Measurements from ENCODE around the gene SUMF2. TPM values are rescaled to one million over a fixed set of nuclear protein-coding genes. Genes with fewer than 3 reads are reported as not detected.

SUMF2 gene
- total and polyA plus RNA-seq, 2 donors (not counting 3 experiments of a cell fraction or from before 2014, with no cell fraction given), result 91.3 to 110 TPM

- dilution Hi-C loops (cut with MboI; ENCODE audit: extremely low pct_ligation_motif_present, low sequenced_read_pairs) (no loop called here), intact Hi-C loops (cut with micrococcal nuclease) (loop anchor here (1.0 to 5.0 kb wide), 4 partner anchors 70 to 433 kb away; partner anchors contain the start of genes NIPSNAP2 and ZNF713)
- Histone ChIP-seq H3K36me3 (ENCODE audit: control insufficient read depth in 2 of 2, extremely low read depth in 1 of 2, insufficient read depth in 2 of 2, low read length in 2 of 2) (peaks cover 0 to 3% of the 10 kb centered on the region in 2 experiments), H3K9me3 (replicated peaks; ENCODE audit: control insufficient read depth, insufficient read depth, low read length) (no peaks in the 10 kb centered on the region), H3K27me3 (ENCODE audit: control insufficient read depth in 2 of 2, insufficient read depth in 2 of 2, low read length in 2 of 2) (no peaks in the 10 kb centered on the region), H3K9ac (replicated peaks; ENCODE audit: extremely low read depth, insufficient read depth, low read length) (no peak overlapping the region), H3K27ac (ENCODE audit: insufficient read depth, low read depth, low read length) (no peak overlapping the region), H3K4me2 (ENCODE audit: insufficient read depth, low read length) (no peak overlapping the region), H3K4me1 (ENCODE audit: control insufficient read depth, extremely low read depth, insufficient read depth, low read length) (peaks cover 12% of the 10 kb centered on the region), H3K9me1 (replicated peaks; ENCODE audit: control insufficient read depth, extremely low read depth, insufficient read depth, low read length) (no peaks in the 10 kb centered on the region), H3K4me3 (replicated peaks in 1 of 3; ENCODE audit: insufficient read depth in 1 of 3, low read depth in 1 of 3, low read length in 3 of 3) (no peak overlapping the region), H4K20me1 (replicated peaks; ENCODE audit: control insufficient read depth, extremely low read depth, insufficient read depth, low read length) (no peaks in the 10 kb centered on the region), H2AFZ (ENCODE audit: low read depth, low read length) (no peak overlapping the region), H3K79me2 (ENCODE audit: control insufficient read depth, insufficient read depth, low read length) (no peaks in the 10 kb centered on the region)
- FAIRE-seq (peak; percentile 95), DNase-seq (ENCODE audit: low read depth, low spot score) (peak; percentile 91)
- TF ChIP-seq CTCF (IDR thresholded peaks at IDR 0.05; ENCODE audit: extremely low read depth in 1 of 2, insufficient read depth in 1 of 2, low read depth in 1 of 2, low read length in 2 of 2) (peak; percentile 91 to 95), GATA2 (IDR thresholded peaks at IDR 0.05; ENCODE audit: insufficient read depth, insufficient read length, low read depth, low read length) (no peak)
- TF ChIP-seq, protein P1, sequence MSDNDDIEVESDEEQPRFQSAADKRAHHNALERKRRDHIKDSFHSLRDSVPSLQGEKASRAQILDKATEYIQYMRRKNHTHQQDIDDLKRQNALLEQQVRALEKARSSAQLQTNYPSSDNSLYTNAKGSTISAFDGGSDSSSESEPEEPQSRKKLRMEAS (IDR thresholded peaks at IDR 0.05; ENCODE audit: insufficient read depth, insufficient read length), result no peak
- ChIA-PET CTCF (interaction anchor here (0.8 to 5.2 kb wide), 23 partner anchors 9 to 651 kb away, joined by 3 to 100 read pairs (median 6); partner anchors contain the start of genes CCT6A, CHCHD2, NIPSNAP2 and PHKG1), POLR2A (interaction anchor here (0.8 to 1.5 kb wide), 2 partner anchors 12 to 23 kb away, joined by 3 to 8 read pairs; partner anchors contain the start of genes CCT6A and PSPH)
- BruUV-seq (replicated peaks), result no TSS peak
These were observed 10.3 kb downstream of the SUMF2 start for GRCh38 chr7:56074371-56074791.

DNA sequence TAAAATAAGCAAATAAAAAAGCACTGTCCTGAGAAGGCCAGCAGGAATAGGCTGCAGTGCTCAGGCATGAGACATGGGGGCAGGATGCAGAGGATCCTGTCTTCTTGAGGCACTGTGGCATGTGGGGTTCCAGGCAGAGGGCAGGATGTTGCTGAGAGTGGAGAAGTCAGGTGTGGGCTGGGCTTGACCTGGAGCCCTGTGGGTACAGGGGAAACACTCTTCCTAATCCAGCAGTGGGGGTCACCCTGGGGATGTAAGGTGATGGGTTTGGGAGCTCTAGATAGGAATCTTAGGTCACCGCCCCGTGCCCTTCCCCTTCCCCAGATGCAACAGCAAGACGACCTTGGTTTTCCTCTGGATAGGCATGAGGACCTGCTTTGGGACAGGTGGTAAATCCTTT lies 13.6 kb downstream of the SUMF2 start:
- Histone ChIP-seq H3K9me1 (replicated peaks; ENCODE audit: control insufficient read depth, extremely low read depth, insufficient read depth, low read length) (no peaks in the 10 kb centered on the region), H3K36me3 (ENCODE audit: control insufficient read depth in 2 of 2, extremely low read depth in 1 of 2, insufficient read depth in 2 of 2, low read length in 2 of 2) (peaks cover 0 to 3% of the 10 kb centered on the region in 2 experiments), H3K9me3 (replicated peaks; ENCODE audit: control insufficient read depth, insufficient read depth, low read length) (no peaks in the 10 kb centered on the region), H4K20me1 (replicated peaks; ENCODE audit: control insufficient read depth, extremely low read depth, insufficient read depth, low read length) (no peaks in the 10 kb centered on the region), H3K4me3 (replicated peaks in 1 of 3; ENCODE audit: insufficient read depth in 1 of 3, low read depth in 1 of 3, low read length in 3 of 3) (no peak overlapping the region), H3K9ac (replicated peaks; ENCODE audit: extremely low read depth, insufficient read depth, low read length) (no peak overlapping the region), H3K4me1 (ENCODE audit: control insufficient read depth, extremely low read depth, insufficient read depth, low read length) (peaks cover 26% of the 10 kb centered on the region), H3K4me2 (ENCODE audit: insufficient read depth, low read length) (no peak overlapping the region), H2AFZ (ENCODE audit: low read depth, low read length) (no peak overlapping the region), H3K79me2 (ENCODE audit: control insufficient read depth, insufficient read depth, low read length) (no peaks in the 10 kb centered on the region), H3K27ac (ENCODE audit: insufficient read depth, low read depth, low read length) (no peak overlapping the region), H3K27me3 (ENCODE audit: control insufficient read depth in 2 of 2, insufficient read depth in 2 of 2, low read length in 2 of 2) (no peaks in the 10 kb centered on the region)
- no peak for FAIRE-seq
- ChIA-PET POLR2A (no interaction called here), CTCF (interaction anchor here (0.6 to 3.1 kb wide), 6 partner anchors 11 to 173 kb away, joined by 3 to 49 read pairs (median 4); partner anchors contain the start of genes PHKG1 and SUMF2)
- no peak for DNase-seq (ENCODE audit: low read depth, low spot score)
- dilution Hi-C loops (cut with MboI; ENCODE audit: extremely low pct_ligation_motif_present, low sequenced_read_pairs), result no loop called here
- TF ChIP-seq GATA2 (IDR thresholded peaks at IDR 0.05; ENCODE audit: insufficient read depth, insufficient read length, low read depth, low read length), result no peak
- no peak for TF ChIP-seq CTCF (IDR thresholded peaks at IDR 0.05; ENCODE audit: extremely low read depth in 1 of 2, insufficient read depth in 1 of 2, low read depth in 1 of 2, low read length in 2 of 2)
- TF ChIP-seq MYC (IDR thresholded peaks at IDR 0.05; ENCODE audit: low read depth, low read length), result no peak
- TF ChIP-seq EZH2 (IDR thresholded peaks at IDR 0.05; ENCODE audit: borderline replicate concordance, low read depth, low read length, severe bottlenecking), result no peak
- no peak for TF ChIP-seq JUN (IDR thresholded peaks at IDR 0.05; ENCODE audit: borderline replicate concordance, insufficient read depth, insufficient read length, low read depth)
- no peak for TF ChIP-seq POLR2AphosphoS5 (IDR thresholded peaks at IDR 0.05; ENCODE audit: insufficient read depth, low read depth, low read length)
- TF ChIP-seq POLR2A (IDR thresholded peaks at IDR 0.05; ENCODE audit: low read depth, low read length), result no peak
- TF ChIP-seq, protein P1 (IDR thresholded peaks at IDR 0.05; ENCODE audit: insufficient read depth, insufficient read length), result no peak
- TF ChIP-seq FOS (IDR thresholded peaks at IDR 0.05; ENCODE audit: borderline replicate concordance, insufficient read depth, low read length), result no peak
- no TSS peak for BruUV-seq (replicated peaks)
- intact Hi-C loops (cut with micrococcal nuclease), result loop anchor here (2.0 kb wide), 2 partner anchors 15 to 29 kb away; partner anchors contain the start of genes CHCHD2 and PHKG1
